ENCODE results near the gene FPR3. TPM values are rescaled to one million over a fixed set of nuclear protein-coding genes. Genes with fewer than 3 reads are reported as not detected.

The FPR3 gene
- total RNA-seq, 1 experiment from 2014 or later = not detected

GRCh38 chr19:51873097-51873496 lies 78.1 kb downstream of the FPR3 start:
- Histone ChIP-seq H3K27me3 (no peaks in the 10 kb centered on the region), H3K36me3 (peaks cover 38% of the 10 kb centered on the region), H3K9me3 (replicated peaks) (peaks cover 30% of the 10 kb centered on the region), H3K4me1 (no peaks in the 10 kb centered on the region), H3K27ac (no peak overlapping the region), H3K4me3 (no peak overlapping the region)
- no peak for DNase-seq

Other genes starting within 250 kb of the FPR3 start
- gene ZNF175, start 223.9 kb upstream of the FPR3 start, total RNA-seq (2014; rRNA removed; shearing (Covaris generic)) = 4.4 and 4.7 TPM in 2 replicates
- not detected in 2 replicates for gene SIGLEC5, start 164.8 kb upstream of the FPR3 start, total RNA-seq (2014; rRNA removed; shearing (Covaris generic))
- gene SIGLEC14, start 148.3 kb upstream of the FPR3 start, total RNA-seq (2014; rRNA removed; shearing (Covaris generic)) = not detected in 2 replicates
- 3.2 and 10.9 TPM in 2 replicates for gene SPACA6, start 101.8 kb upstream of the FPR3 start, total RNA-seq (2014; rRNA removed; shearing (Covaris generic))
- gene HAS1, start 71.2 kb upstream of the FPR3 start, total RNA-seq (2014; rRNA removed; shearing (Covaris generic)) = 0.23 TPM in 1 of 2 replicates, not detected in the other
- gene FPR1, start 43.3 kb upstream of the FPR3 start, total RNA-seq (2014; rRNA removed; shearing (Covaris generic)) = not detected in 2 replicates
- gene FPR2, start 34.0 kb upstream of the FPR3 start, total RNA-seq (2014; rRNA removed; shearing (Covaris generic)) = not detected in 2 replicates
- 10.0 and 10.8 TPM in 2 replicates for gene ZNF577, start 92.8 kb downstream of the FPR3 start, total RNA-seq (2014; rRNA removed; shearing (Covaris generic))
- gene ZNF649, start 109.9 kb downstream of the FPR3 start, total RNA-seq (2014; rRNA removed; shearing (Covaris generic)) = 22.0 and 22.1 TPM in 2 replicates
- 4.6 and 5.3 TPM in 2 replicates for gene ZNF613, start 132.3 kb downstream of the FPR3 start, total RNA-seq (2014; rRNA removed; shearing (Covaris generic))
- 6.1 and 7.3 TPM in 2 replicates for gene ZNF350, start 191.7 kb downstream of the FPR3 start, total RNA-seq (2014; rRNA removed; shearing (Covaris generic))
- 10.4 and 11.4 TPM in 2 replicates for gene ZNF615, start 213.1 kb downstream of the FPR3 start, total RNA-seq (2014; rRNA removed; shearing (Covaris generic))
- gene ZNF614, start 233.2 kb downstream of the FPR3 start, total RNA-seq (2014; rRNA removed; shearing (Covaris generic)) = 22.3 TPM in 2 replicates